HepG2 (cell line): ENCODE measurements around the gene MPP3. TPM values are rescaled to one million over a fixed set of nuclear protein-coding genes. Genes with fewer than 3 reads are reported as not detected.

Experiments used
- ATAC-seq: fragments of 200-7000 bp; cut with Tn5 transposase; 3 replicates; pipeline ENCODE4 v1.9.1; 2020; ENCODE audit warnings: mild to moderate bottlenecking, moderate library complexity
- BruUV-seq: library from RNA; stranded (reverse); fragments of 400-500 nt; replicated peaks from 2 replicates; lab custom pipeline; 2021; lab: Mats Ljungman, UMichigan
- CTCF ChIA-PET: fragments of 300-600 bp; formaldehyde crosslinking; extraction: SDS; loops from one replicate; lab custom pipeline; 2021; ENCODE audit warnings: low total read pairs, inconsistent platforms, low intra/inter-chr PET ratio; lab: Yijun Ruan, JAX
- POLR2A ChIA-PET: fragments of 350-600 bp; sonication (Branson Sonifier 250); formaldehyde crosslinking; loops from one replicate; lab custom pipeline; 2020; ENCODE audit warnings: antibody characterized with exemption, inconsistent platforms; lab: Yijun Ruan, JAX
- DNase-seq: peaks from one replicate; pipeline ENCODE4 v3.0.0-alpha.2; 2015; ENCODE audit warnings: low spot score
- FAIRE-seq: peaks from 3 replicates; lab custom pipeline; 2011; peaks lifted over from hg19 to GRCh38; lab: Jason Lieb, UNC
- H2AFZ ChIP-seq: one replicate; pipeline ENCODE4 v1.6.1; 2011; ENCODE audit warnings: low read length, inconsistent platforms
- H3K27ac ChIP-seq: fragments of 300-600 bp; 3 replicates; pipeline ENCODE4 v1.8.0; 2011; ENCODE audit warnings: mixed run types, mild to moderate bottlenecking, mixed read lengths, low read length, inconsistent platforms; ENCODE audit not compliant: insufficient read depth; ENCODE audit errors: extremely low read length
- H3K27me3 ChIP-seq, 2 experiments: fragments of 200-600 bp in 1 of 2; 2 replicates in 1 of 2; 3 replicates in 1 of 2; pipeline versions ENCODE4 v1.6.0 to v1.8.0; 2011; ENCODE audit warnings: low read length in 2 of 2, mild to moderate bottlenecking in 2 of 2, moderate library complexity in 2 of 2, inconsistent platforms in 1 of 2; ENCODE audit not compliant: insufficient read depth in 2 of 2, control insufficient read depth in 1 of 2
- H3K36me3 ChIP-seq, 2 experiments: fragments of 200-600 bp in 1 of 2; replicated peaks in 1 of 2; 2 replicates in 1 of 2; 3 replicates in 1 of 2; pipeline versions ENCODE4 v1.5.1 to v1.8.0; 2011; ENCODE audit warnings: low read length in 2 of 2, inconsistent platforms in 1 of 2; ENCODE audit not compliant: insufficient read depth in 2 of 2, control insufficient read depth in 1 of 2
- H3K4me1 ChIP-seq: 2 replicates; pipeline ENCODE4 v1.5.1; 2012; ENCODE audit warnings: low read length, inconsistent platforms; ENCODE audit not compliant: insufficient read depth
- H3K4me2 ChIP-seq: 2 replicates; pipeline ENCODE4 v1.6.0; 2011; ENCODE audit warnings: low read depth, low read length, inconsistent platforms
- H3K4me3 ChIP-seq, 3 experiments: fragments of 200-600 bp in 1 of 3; sonication (generic), shearing (Covaris generic) in 1 of 3; replicated peaks in 1 of 3; 2 replicates each; pipeline ENCODE4 v1.5.1; 2011 to 2016; ENCODE audit warnings: low read length in 3 of 3, inconsistent platforms in 2 of 3, low read depth in 2 of 3, mild to moderate bottlenecking in 2 of 3, control low read depth in 1 of 3, mixed read lengths in 1 of 3; ENCODE audit not compliant: insufficient read depth in 1 of 3
- H3K79me2 ChIP-seq: one replicate; pipeline ENCODE4 v1.6.1; 2011; ENCODE audit warnings: low read length, inconsistent platforms; ENCODE audit not compliant: insufficient read depth
- H3K9ac ChIP-seq: 2 replicates; pipeline ENCODE4 v1.6.0; 2011; ENCODE audit warnings: mild to moderate bottlenecking, low read depth, low read length, inconsistent platforms; ENCODE audit not compliant: insufficient read depth
- H3K9me3 ChIP-seq: 2 replicates; pipeline ENCODE4 v1.5.1; 2012; ENCODE audit warnings: mild to moderate bottlenecking, low read length
- H4K20me1 ChIP-seq: 2 replicates; pipeline ENCODE4 v1.6.0; 2011; ENCODE audit warnings: inconsistent platforms, mild to moderate bottlenecking, low read length, moderate library complexity; ENCODE audit not compliant: insufficient read depth
- CAMTA2 ChIP-seq: sonication (generic); formaldehyde crosslinking; IDR thresholded peaks from 2 replicates; pipeline ENCODE4 v1.4.0; 2020; ENCODE audit warnings: mild to moderate bottlenecking, missing genetic modification reagents, borderline replicate concordance
- FOXP1 ChIP-seq, 2 experiments: fragments of 450-650 bp in 1 of 2; IDR thresholded peaks; 2 replicates each; pipeline ENCODE4 v1.6.1; 2017 to 2018; ENCODE audit warnings: antibody characterized with exemption in 1 of 2
- JUND ChIP-seq: sonication (generic); formaldehyde crosslinking; IDR thresholded peaks from 2 replicates; pipeline ENCODE4 v1.8.0; 2022; ENCODE audit warnings: mild to moderate bottlenecking, missing genetic modification reagents
- MAFK ChIP-seq, 2 experiments: IDR thresholded peaks in 1 of 2; conservative IDR thresholded peaks in 1 of 2; 2 replicates each; pipeline ENCODE4 v1.6.1; 2011; ENCODE audit warnings: improper control_type of control experiment in 2 of 2, low read length in 2 of 2
- RBM22 ChIP-seq: fragments of 200-400 bp; formaldehyde crosslinking; optimal IDR thresholded peaks from 2 replicates; pipeline ENCODE3; 2017; ENCODE audit warnings: mild to moderate bottlenecking, low read length, moderate library complexity
- ZC3H4 ChIP-seq: sonication (generic); formaldehyde crosslinking; IDR thresholded peaks from 2 replicates; pipeline ENCODE4 v1.4.0; 2020; ENCODE audit warnings: missing genetic modification reagents, borderline replicate concordance
- ZFAT ChIP-seq: sonication (generic); formaldehyde crosslinking; conservative IDR thresholded peaks from 2 replicates; pipeline ENCODE4 v1.8.1; 2023; ENCODE audit warnings: missing genetic modification reagents, inconsistent platforms
- ZKSCAN1 ChIP-seq: fragments of 150-350 bp; IDR thresholded peaks from 2 replicates; pipeline ENCODE4 v1.6.1; 2014; ENCODE audit warnings: low read length
- ZNF251 ChIP-seq: sonication (generic); formaldehyde crosslinking; IDR thresholded peaks from 2 replicates; pipeline ENCODE4 v1.9.0; 2021; ENCODE audit warnings: mild to moderate bottlenecking, missing genetic modification reagents
- ZNF557 ChIP-seq: sonication (generic); formaldehyde crosslinking; IDR thresholded peaks from 2 replicates; pipeline ENCODE4 v1.4.0; 2020; ENCODE audit warnings: missing genetic modification reagents
- ZNF629 ChIP-seq: sonication (generic); formaldehyde crosslinking; conservative IDR thresholded peaks from 2 replicates; pipeline ENCODE4 v1.5.0; 2020; ENCODE audit warnings: missing genetic modification reagents
- ZNF652 ChIP-seq: IDR thresholded peaks from 2 replicates; pipeline ENCODE4 v1.6.1; 2016; ENCODE audit warnings: low read depth, borderline replicate concordance
- ZNF703 ChIP-seq: sonication (generic); formaldehyde crosslinking; IDR thresholded peaks from 2 replicates; pipeline ENCODE4 v1.5.1; 2020; ENCODE audit warnings: missing genetic modification reagents, mild to moderate bottlenecking, moderate library complexity, borderline replicate concordance
- ZNF768 ChIP-seq: sonication (generic); formaldehyde crosslinking; IDR thresholded peaks from 2 replicates; pipeline ENCODE4 v1.4.0; 2020; ENCODE audit warnings: missing genetic modification reagents
- WGBS: methylation state at CpG from one replicate; pipeline ENCODE4 v1.1.6; 2017; ENCODE audit warnings: low lambda C conversion rate; 5-methylcytosine and 5-hydroxymethylcytosine counted together
- in situ Hi-C: cut with HindIII; loops from 2 replicates; pipeline ENCODE4 v1.10.0; 2017; ENCODE audit warnings: low pct_unique_long_range_greater_than_20kb; ENCODE audit not compliant: extremely low pct_ligation_motif_present
- intact Hi-C: fragments of 100-400 bp; cut with micrococcal nuclease; formaldehyde crosslinking; loops from one replicate; pipeline ENCODE4 v1.10.0; 2022; ENCODE audit not compliant: unreplicated experiment
- polyA plus RNA-seq, 8 experiments: library from polyadenylated mRNA; depleted of rRNA in 3 of 8; stranded (reverse) in 7 of 8; unstranded in 1 of 8; fragments of >200 nt; fragmentation: Illumina TruSeq in 4 of 8; extraction: Trizol in 4 of 8; gene quantifications; 2 replicates each; pipeline versions ENCODE4 v1.2.1 to v1.2.3, GENCODE V29; 2011 to 2016; ENCODE audit warnings: low read depth in 4 of 8, missing spikeins in 1 of 8, mixed read lengths in 1 of 8; ENCODE audit not compliant: insufficient read depth in 1 of 8
- total RNA-seq, 5 experiments: library from RNA; depleted of rRNA; stranded (reverse); fragments of >200 nt; fragmentation: Illumina TruSeq; extraction: Trizol; gene quantifications; 2 replicates each; pipeline ENCODE4 v1.2.3, GENCODE V29; 2016; ENCODE audit warnings: low read depth in 1 of 5
- TF ChIP-seq, protein P1 (sequence below): sonication (generic); formaldehyde crosslinking; IDR thresholded peaks from 2 replicates; pipeline ENCODE4 v1.4.0; 2020; ENCODE audit warnings: missing genetic modification reagents
- TF ChIP-seq, protein P2 (sequence below): sonication (generic); formaldehyde crosslinking; IDR thresholded peaks from 2 replicates; pipeline ENCODE4 v1.8.1; 2022; ENCODE audit warnings: mild to moderate bottlenecking, missing genetic modification reagents
- TF ChIP-seq, protein P3 (sequence below): sonication (generic); formaldehyde crosslinking; IDR thresholded peaks from 2 replicates; pipeline ENCODE4 v1.4.0; 2020; ENCODE audit warnings: missing genetic modification reagents
- TF ChIP-seq, protein P4 (sequence below): sonication (generic); formaldehyde crosslinking; IDR thresholded peaks from 2 replicates; pipeline ENCODE4 v1.5.1; 2020; ENCODE audit warnings: missing genetic modification reagents, mild to moderate bottlenecking, borderline replicate concordance

Gene MPP3
- total and polyA plus RNA-seq, 2 of the 13 experiments (the other 11 are each of a cell fraction or from before 2014, with no cell fraction given): 0.91 to 1.8 TPM

DNA sequence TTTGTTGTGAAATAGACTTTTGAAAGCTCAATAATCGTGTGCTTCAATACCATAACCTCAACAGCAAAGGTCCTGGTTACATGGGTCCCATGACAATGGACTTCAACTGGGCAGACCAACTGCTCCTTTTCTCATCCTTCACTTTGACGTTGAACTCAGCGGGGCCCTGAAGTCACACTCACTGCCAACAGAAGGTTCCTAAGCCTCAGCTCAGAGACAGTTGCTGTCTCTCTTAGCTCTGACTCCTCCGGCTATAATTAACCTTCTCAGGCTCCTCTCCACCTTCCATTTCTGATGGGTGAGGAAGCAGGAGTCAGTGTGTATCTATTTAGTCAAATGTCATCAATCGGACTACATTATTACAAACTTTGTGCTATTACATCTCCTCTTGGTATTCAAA is 23.8 kb downstream of the MPP3 start:
- no TSS peak for BruUV-seq
- Histone ChIP-seq H3K27me3 (no peaks in the 10 kb centered on the region), H3K36me3 (no peaks in the 10 kb centered on the region), H3K4me2 (no peak overlapping the region), H4K20me1 (no peaks in the 10 kb centered on the region), H3K9me3 (no peaks in the 10 kb centered on the region), H3K27ac (no peak overlapping the region), H3K79me2 (no peaks in the 10 kb centered on the region), H3K4me1 (peaks cover under 1% of the 10 kb centered on the region; the same call in 1 of the 2 replicates), H3K4me3 (no peak overlapping the region), H2AFZ (no peak overlapping the region), H3K9ac (no peak overlapping the region)
- ChIA-PET CTCF (no interaction called here), POLR2A (no interaction called here)
- intact Hi-C loops: no loop called here
- in situ Hi-C loops: no loop called here
- DNase-seq (no peak), ATAC-seq (no peak), FAIRE-seq (no peak)
- TF ChIP-seq ZC3H4 (CRISPR knock-in tag): no peak
- TF ChIP-seq RBM22: no peak
- no peak for TF ChIP-seq ZKSCAN1
- no peak for TF ChIP-seq ZNF557 (CRISPR knock-in tag)
- no peak for TF ChIP-seq MAFK (conservative IDR thresholded peaks at IDR 0.05 in 1 of 2, IDR thresholded peaks at IDR 0.05 in 1 of 2; ENCODE audit: low read length in 2 of 2)
- TF ChIP-seq, protein P1, sequence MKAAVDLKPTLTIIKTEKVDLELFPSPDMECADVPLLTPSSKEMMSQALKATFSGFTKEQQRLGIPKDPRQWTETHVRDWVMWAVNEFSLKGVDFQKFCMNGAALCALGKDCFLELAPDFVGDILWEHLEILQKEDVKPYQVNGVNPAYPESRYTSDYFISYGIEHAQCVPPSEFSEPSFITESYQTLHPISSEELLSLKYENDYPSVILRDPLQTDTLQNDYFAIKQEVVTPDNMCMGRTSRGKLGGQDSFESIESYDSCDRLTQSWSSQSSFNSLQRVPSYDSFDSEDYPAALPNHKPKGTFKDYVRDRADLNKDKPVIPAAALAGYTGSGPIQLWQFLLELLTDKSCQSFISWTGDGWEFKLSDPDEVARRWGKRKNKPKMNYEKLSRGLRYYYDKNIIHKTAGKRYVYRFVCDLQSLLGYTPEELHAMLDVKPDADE (CRISPR knock-in tag): no peak
- TF ChIP-seq CAMTA2 (CRISPR knock-in tag): no peak
- TF ChIP-seq, protein P2, sequence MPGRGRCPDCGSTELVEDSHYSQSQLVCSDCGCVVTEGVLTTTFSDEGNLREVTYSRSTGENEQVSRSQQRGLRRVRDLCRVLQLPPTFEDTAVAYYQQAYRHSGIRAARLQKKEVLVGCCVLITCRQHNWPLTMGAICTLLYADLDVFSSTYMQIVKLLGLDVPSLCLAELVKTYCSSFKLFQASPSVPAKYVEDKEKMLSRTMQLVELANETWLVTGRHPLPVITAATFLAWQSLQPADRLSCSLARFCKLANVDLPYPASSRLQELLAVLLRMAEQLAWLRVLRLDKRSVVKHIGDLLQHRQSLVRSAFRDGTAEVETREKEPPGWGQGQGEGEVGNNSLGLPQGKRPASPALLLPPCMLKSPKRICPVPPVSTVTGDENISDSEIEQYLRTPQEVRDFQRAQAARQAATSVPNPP: no peak
- TF ChIP-seq, protein P3, sequence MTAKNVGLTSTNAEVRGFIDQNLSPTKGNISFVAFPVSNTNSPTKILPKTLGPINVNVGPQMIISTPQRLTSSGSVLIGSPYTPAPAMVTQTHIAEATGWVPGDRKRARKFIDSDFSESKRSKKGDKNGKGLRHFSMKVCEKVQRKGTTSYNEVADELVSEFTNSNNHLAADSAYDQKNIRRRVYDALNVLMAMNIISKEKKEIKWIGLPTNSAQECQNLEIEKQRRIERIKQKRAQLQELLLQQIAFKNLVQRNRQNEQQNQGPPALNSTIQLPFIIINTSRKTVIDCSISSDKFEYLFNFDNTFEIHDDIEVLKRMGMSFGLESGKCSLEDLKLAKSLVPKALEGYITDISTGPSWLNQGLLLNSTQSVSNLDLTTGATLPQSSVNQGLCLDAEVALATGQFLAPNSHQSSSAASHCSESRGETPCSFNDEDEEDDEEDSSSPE (CRISPR knock-in tag): no peak
- TF ChIP-seq ZNF703 (CRISPR knock-in tag): no peak
- TF ChIP-seq JUND: no peak
- no peak for TF ChIP-seq ZNF251 (CRISPR knock-in tag)
- TF ChIP-seq ZNF768: no peak
- TF ChIP-seq ZFAT (CRISPR knock-in tag): no peak
- no peak for TF ChIP-seq FOXP1 (IDR thresholded peaks at IDR 0.05)
- no peak for TF ChIP-seq FOXP1 (CRISPR knock-in tag; IDR thresholded peaks at IDR 0.05)
- TF ChIP-seq ZNF652 (CRISPR knock-in tag): no peak
- TF ChIP-seq, protein P4, sequence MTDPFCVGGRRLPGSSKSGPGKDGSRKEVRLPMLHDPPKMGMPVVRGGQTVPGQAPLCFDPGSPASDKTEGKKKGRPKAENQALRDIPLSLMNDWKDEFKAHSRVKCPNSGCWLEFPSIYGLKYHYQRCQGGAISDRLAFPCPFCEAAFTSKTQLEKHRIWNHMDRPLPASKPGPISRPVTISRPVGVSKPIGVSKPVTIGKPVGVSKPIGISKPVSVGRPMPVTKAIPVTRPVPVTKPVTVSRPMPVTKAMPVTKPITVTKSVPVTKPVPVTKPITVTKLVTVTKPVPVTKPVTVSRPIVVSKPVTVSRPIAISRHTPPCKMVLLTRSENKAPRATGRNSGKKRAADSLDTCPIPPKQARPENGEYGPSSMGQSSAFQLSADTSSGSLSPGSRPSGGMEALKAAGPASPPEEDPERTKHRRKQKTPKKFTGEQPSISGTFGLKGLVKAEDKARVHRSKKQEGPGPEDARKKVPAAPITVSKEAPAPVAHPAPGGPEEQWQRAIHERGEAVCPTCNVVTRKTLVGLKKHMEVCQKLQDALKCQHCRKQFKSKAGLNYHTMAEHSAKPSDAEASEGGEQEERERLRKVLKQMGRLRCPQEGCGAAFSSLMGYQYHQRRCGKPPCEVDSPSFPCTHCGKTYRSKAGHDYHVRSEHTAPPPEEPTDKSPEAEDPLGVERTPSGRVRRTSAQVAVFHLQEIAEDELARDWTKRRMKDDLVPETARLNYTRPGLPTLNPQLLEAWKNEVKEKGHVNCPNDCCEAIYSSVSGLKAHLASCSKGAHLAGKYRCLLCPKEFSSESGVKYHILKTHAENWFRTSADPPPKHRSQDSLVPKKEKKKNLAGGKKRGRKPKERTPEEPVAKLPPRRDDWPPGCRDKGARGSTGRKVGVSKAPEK (CRISPR knock-in tag): no peak
- TF ChIP-seq ZNF629 (CRISPR knock-in tag): no peak
- 82% methylated on average over 5 of the region's 5 CpGs for WGBS
